AG08395 (cell line): ENCODE measurements around the gene PTPRN2.

Experiments used
- DNase-seq: peaks from one replicate; pipeline ENCODE4 v3.0.0; 2012; ENCODE audit warnings: mixed read lengths, low spot score

PTPRN2 gene

DNA sequence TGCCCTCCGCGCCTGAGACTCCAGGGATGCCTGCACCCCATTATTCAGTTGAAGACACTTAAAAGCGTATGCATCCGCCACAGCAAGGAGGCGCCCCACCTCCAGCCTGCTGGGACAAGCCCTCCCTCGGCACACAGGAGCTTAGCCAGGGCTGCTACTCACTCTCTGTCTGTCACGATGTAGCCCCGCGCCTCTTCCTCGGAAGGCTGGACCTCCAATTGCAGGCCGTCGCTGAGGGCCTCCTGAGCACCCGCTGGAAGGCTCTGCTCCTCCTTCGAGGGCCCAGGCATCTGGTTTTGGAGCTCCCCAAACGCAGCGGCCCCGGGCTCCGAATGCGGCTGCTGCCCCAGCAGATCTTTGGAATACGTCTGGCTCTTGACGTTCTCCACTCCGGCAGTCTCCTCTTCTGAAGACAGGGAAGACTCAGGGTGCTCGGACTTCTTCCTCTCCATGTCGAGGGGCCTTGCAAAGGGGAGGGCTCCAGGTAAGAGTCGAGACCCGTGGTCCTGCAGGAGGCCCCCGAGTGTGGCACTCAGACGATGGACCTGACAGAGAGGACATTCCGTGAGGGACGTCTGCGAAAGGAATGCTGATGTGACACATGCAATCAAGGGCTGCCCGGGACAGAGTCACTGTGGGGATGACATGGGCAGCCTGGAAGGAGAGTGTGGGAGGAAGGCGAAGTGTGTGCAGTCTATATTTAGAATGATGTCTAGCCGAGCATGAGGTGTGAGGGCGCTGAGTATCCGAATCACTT lies 453.9 kb downstream of the PTPRN2 start:
- DNase-seq = no peak

DNA sequence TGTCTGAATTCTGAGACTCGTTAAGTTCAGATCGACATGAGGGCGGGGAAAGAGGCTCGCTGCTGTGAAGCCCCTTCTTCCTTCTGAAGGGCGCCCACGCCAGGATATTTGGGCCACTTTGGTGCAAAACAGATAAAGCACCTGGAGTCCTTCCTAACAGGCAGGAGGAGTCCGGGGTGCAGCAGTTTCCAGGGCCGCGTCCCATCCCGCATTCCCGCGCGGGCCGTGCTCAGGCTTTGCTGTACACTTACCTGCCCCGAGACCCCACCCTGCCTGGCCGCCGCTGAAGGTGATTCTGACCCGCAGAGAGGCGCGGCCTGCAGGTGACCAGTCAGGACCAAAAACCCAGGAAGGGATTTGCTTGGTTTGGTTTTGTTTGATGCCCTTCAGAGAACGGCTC lies 454.6 kb downstream of the PTPRN2 start:
- no peak for DNase-seq

DNA sequence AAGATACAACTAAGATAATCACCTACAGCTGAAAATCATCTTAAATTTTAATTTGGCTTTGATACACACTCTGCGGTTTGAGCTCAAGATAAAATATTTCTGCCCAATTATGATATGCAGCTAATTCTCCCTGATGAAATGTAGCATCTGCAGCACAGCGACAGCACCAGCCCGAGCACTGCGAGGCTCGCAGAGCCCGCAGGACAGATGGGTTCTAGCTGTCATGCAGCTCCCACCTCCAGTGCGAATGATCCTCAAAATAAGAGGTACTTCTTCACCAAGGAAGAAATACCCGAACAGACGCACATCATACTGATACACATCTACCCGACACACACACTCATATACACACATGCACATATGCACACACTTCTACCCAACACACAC lies 457.6 kb downstream of the PTPRN2 start:
- DNase-seq = no peak

DNA sequence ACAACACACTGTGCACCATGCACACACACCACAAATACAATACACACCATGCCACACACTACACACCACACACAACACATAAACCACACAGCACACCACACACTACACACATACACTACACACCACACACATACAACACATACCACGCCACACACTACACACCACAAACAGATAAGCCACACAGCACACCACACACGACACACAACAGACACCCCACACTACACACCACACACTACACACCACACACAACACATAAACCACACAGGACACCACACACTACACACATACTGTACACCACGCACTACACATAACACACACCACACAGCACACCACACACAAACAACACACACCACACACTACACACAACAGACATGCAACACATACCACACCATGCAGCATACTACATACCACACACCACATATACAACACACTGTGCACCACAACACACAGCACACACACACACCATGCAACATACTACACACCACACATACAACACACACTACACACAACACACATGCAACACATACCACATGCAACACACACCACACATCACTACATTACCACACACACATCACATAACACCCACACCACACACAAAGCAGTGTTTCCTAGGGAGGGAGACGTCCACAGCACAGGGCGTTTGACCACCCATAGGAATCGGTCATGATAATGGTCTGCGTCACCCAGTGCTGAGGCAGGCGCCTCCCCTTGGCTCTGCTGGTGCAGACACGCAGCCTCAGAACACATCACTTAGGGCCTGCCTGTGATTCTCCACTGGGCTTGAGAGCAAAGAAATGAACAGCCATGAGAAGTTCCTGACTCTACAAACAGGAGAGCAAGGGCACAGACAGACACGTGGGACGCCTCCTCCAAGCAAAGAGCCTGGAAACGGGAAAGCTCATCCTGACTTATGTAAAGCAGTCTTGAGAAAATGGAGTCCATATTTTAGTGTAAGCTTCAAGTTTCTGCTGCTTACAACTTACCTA lies 458.3 kb downstream of the PTPRN2 start:
- no peak for DNase-seq

DNA sequence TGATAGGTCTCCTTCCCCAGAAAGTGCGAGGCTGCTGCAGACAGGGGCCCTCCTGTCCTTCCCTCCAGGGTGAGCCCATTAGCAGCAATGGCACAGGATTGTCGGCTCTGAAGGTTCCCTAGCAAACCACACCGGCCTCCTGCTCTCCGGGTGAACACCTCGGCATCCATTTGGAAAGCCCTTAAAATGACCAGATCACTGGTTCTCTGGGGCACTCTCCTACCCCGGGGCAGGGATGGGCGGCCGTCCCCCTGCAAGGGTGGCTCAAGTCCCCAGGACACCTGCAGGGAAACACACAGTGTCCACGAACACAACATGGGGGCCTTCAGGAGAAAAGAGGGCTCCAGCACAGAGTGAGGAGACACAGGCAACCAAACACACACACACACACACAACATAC lies 459.1 kb downstream of the PTPRN2 start:
- DNase-seq = no peak

DNA sequence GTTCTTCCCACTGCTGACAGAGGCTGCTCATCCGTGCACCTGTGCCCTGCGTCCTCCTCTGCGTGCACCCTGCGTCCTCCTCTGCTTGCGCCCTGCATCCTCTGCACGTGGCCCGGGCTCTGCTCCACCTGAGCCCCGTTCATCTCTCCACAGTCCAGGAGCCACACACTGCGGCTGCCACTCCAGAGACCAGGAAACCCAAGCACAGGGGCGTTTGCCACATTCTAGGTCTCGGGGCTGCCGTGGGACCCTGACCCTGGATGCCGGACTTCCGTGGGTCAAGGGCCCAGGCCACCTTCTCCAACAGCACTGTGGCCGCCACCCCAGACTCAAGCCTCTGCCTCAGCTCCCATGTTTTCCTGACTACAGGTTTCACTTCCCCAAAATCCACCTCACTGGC lies 460.4 kb downstream of the PTPRN2 start:
- no peak for DNase-seq

DNA sequence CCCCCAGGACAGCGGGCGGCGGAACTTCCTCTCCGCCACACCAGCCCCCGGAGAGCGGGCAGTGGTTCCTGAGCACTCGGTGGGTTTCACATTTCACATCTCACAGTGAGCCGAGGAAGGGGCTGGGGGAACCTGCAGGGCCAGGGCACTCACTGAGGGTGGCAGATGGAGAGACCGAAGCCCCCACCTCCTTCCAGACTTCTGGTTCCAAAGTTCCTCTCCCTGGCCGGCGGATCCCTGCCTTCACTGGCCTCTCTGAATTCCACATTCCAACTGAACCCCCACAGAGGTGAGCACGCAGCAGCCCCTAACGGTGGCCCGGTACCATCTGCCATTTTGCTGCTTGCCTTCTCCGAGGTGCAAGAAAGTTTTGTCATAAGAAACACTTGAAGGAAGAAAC lies 461.0 kb downstream of the PTPRN2 start:
- DNase-seq = no peak

DNA sequence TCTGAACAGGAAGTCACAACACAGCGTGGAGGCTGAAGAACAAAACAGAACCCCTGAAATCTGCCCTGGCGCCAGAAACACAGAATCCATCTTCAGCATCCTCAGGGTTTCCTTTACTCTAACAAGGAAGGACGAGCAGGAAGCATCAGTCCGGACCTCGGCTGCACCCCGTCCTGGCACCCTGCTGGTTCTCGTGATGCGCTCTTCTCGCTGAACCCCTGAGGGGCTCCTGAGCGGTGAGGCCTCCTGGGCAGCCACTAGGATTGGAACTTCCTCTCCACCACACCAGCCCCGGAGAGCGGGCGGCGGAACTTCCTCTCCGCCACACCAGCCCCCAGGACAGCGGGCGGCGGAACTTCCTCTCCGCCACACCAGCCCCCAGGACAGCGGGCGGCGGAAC lies 461.9 kb downstream of the PTPRN2 start:
- no peak for DNase-seq

DNA sequence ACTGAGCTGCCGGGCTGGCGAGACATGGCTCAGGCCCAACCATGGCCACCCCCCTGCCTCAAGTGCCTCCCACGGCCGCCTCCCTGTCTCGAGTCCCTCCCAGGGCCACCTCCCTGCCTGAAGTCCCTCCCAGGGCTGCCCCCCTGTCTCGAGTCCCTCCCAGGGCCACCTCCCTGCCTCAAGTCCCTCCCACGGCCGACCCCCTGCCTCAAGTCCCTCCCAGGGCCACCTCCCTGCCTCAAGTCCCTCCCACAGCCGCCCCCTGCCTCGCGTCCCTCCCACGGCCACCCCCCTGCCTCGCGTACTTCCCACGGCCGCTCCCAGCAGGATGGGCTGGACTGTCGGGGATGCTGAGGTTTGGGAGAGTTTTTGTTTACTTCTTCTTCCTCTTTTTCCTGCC lies 462.5 kb downstream of the PTPRN2 start:
- DNase-seq = no peak

DNA sequence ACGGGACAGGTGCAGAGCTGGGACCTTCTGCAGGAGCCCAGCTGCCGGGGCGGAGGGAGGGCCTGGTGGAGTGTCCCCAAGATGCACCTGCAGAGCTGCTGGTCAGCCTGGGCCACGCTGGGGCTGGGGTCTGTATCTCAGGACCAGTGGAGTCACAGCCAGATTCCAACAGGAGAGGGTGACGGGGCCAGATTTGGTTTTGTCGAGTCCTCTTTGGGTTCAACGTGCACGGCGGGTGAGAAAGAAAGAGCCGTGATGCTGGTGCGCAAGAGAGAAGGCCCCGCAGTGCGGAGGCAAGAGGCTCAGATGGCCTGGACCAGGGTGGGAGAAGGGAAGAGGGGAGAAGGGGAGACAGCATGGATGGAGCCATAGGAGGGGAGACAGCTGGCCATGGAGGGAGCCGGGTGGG lies 462.9 kb downstream of the PTPRN2 start:
- no peak for DNase-seq

DNA sequence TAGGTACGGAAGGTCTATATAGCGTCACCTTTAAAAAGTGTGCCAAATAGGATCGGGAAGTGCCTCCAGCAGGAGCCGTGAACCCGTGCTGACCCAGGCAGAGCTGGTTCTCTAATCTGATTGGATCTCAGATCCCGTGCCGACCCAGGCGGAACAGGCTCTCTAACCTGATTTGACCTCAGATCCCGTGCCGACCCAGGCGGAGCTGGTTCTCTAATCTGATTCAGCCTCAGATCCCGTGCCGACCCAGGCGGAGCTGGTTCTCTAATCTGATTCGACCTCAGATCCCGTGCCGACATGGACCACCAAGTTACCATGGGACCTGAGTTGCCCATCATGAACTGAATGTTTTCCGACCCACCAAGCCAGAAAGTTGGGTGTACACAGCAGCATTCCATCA lies 463.9 kb downstream of the PTPRN2 start:
- no peak for DNase-seq

DNA sequence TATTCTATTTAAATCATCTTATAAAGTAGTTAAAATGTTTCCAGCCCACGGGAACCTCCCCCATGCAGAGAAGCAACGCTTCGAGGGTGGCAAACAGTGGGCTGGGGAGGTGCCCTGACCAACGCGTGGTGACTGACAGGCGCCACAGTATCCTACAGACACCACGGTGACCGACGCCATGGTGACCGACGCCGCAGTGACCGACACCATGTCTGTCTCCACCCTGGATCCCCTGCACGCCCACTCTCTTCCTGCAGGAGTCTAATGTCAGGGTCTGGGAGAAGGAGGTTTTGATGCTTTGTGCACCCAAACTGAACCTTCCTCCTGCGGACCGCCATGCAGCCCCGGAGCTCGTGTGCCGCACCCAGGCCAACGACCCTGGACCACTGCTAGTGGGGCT lies 464.4 kb downstream of the PTPRN2 start:
- no peak for DNase-seq

DNA sequence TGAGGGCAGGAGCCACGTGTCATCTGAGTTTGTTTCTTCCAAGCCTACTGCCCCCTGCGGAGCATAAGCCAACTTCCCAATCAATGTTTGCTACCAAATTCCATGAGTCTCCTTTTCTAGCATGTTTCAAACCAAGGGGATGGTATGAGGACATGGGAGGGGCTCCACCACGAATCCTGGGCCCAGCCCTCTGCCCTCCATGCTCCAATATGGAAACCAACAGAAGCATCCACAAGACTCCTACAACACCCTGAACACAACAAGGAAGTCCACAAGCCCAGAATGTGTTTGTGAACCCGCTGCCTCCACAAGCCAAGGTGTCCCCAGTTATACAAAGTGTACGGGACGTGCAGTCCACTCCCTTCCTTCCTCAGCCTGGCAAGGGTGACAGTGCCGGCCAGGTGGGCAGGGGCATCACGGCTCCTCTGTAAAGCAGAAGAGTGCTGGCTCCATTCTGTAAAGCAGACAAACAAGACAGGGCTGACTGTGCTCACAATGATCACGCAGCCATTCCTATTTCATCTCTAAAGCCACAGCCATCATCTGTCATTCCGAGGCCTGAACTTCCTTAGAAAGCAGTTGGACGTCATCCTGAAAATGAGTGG lies 466.1 kb downstream of the PTPRN2 start:
- DNase-seq = no peak

DNA sequence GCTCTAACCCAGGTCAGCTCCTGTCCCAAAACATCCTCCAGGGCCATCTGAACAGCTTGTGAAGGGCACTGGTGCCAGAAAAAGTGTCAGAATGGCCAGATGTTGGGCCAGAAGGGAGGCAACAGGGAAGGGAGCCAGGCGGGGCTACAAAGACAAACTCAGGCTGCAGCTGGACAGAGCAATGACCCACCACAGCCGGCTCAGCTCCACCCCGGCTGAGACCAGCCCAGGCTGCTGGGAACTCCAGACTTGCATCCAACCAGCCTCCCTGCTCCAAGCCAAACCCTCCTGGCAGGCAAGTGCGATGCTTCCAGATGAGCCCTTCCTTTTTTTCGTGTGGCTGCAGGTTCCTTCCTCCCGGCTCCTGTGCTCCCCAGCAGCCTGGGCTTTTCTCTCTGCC lies 466.9 kb downstream of the PTPRN2 start:
- no peak for DNase-seq

DNA sequence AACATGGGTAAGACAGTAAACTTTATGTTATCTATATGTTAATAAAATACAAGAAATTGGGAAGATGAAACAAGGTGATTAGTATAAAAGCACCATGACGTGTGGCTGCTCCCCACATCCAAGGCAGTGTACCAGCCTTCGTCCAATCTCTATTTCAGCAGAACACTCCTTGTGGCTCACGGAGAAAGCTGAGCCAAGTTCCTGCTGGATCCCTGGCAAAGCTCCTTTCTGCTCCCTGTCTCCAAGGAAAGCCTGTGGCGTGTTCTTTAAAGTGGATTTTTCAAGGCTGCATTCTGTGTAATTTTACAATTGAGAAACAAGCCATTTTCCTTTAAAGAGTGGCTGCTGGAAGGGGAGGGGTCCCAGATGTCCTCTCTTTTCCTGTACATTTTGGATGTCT lies 467.3 kb downstream of the PTPRN2 start:
- no peak for DNase-seq

DNA sequence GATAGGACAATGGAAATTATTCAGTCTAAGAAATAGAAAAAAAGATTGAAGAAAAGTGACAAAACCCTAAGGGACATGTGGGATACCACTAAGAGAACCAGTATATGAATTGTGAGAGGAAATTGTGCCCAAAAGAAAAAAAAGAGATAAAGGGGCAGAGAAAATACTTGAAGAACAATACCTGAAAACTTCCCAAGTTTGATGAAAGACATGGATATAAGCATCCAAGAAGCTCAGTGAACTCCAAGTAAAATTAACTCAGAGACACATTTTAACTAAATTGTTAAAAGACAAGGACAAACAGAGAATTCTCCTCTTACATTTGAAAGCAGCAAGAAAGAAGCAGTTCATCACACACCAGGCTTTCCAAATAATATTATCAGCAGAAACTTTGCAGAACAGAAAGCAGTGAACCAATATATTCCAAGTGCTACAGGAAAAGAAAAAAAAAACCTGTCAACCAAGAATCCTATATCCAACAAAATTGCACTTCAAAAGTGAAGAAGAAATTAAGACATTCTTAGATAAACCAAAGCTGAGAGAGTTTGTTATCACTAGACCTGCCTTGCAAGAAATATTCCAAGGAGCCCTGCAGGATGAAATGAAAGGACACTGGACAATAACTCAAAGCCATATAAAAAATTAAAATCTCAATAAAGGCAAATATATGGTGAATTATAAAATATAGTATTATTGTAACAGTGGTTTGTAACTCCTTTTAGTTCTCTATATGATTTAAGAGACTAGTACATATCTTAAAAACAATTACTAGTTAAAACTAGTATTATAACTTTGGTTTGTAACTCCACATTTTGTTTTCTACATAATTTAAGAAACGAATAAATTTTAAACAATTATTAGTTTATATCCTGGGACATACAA lies 470.0 kb downstream of the PTPRN2 start:
- DNase-seq = no peak

DNA sequence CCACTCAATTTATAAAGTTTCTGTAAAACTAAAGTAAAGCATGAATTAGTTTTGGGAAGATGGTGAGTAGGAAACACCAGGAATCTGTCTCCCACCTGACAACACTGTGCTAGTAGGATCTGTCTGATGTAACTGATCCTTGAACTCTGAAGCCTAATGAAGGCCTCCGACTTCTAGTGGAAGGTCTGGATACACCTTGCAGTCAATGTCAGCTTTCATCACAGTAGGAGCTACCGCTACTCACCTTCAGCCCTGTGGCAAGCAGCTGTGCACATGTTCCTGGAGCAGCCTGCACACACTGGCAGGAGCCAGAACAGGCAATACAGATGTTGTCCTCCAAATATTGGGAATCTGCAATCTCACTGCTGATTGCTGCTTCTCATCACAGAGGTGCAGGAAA lies 471.4 kb downstream of the PTPRN2 start:
- DNase-seq = no peak

DNA sequence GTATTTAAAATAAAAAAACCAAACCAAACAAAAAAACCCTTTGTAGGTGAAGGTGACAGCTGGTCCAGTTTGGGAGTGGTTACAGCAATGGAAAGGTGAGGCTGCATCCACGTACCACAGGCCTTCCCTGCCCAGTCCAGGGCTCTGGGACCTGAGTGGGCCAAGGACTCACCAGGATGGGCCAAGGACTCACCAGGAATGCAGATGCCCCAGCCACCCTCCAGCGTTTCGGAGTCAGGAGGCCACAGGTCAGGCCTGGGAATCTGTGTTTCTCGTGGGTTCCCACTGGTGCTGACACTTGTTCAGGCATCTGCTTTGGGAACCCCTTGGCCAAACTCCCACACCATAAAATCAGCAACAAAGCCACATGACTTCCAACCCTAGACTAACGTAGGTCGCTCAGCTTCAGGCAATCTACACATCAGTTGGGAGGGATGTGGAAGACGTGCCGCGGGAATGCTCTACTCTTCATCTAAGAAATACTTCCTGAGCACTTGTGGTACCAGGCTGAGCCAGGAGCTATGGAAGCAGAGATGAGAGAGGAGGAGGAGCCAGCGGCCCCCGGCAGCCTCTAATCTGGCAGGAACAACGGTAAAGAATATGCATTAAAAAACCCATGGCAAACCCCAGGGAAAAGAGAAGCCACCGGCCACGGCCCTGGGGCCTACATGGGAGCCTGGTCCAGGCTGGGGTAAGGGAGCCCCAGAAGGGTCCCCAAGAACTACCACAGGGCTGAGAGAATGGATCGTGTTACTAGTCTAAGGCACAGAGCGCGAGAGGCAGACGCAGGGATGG lies 473.4 kb downstream of the PTPRN2 start:
- DNase-seq = no peak

DNA sequence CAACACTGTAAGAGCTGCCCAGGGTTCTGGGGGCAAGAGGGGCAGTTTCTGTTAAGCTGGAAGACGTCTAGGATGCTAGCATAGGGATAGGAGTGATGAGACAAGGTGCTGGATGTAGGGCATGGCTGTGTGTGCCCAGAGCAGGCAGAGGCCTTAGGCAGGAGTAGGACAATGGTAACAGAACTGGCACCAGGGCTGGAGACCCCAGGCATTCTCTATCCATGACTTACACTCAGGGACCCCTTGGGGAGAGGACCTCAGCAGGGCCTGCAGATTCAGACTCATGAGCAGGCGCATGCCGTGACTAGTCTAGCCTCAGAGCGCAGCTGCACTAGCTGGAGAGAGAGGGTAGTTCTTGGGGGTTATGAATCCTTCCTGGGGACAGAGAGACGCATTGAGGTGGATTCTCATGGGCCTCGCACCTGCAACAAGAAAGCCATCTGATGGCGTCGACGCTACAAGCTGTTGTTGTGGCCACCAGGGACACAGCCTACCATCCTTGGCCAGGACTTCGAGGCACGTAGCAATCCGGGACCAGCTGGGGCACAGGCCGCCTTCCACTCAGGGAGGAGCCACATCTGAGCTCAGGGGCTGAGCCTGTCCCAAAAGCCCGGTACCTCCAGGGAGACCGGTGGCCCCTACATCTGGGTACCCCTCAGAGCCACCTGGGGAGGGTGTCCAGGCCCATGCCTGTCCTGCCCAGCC lies 474.1 kb downstream of the PTPRN2 start:
- DNase-seq = no peak

DNA sequence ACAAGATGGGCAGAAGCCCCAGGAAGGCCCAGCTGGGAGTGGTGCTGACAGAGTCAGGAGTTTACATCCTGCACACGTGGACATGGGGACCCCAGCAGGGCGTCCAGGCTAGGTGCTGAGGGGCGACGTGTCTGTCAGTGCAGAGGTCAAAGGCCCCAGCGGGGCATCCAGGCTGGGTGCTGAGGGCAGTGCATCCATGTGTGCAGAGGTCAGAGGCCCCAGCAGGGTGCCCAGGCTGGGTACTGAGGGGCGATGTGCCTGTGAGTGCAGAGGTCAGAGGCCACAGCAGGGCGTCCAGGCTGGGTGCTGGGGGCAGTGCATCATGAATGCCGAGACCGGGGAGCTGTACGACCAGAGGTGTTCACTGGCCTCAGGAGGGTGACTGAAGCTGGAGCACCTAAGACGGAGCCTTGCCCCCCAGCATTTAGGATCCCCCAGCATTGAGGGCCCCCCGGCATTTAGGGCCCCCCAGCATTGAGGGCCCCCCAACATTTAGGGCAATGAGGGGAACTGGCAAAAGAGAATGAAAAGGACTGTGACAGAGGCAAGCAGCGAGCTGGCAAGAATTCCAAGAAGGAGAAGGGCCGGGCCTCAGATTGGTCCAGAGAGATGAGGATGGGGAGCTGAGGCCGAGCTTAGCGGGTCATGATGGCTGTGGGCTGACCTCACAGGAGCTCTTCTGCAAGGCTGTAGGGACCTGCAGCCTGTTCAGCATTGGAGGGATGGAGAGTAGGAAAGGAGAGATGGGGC lies 474.9 kb downstream of the PTPRN2 start:
- no peak for DNase-seq
